Middle frontal gyrus (tissue), 1 donor: ENCODE data around the gene TRPM6.
"Not testable (repeated sequence)": the region's sequence is repeated elsewhere in the genome, so short reads cannot be mapped to it uniquely, and the experiment has no call there.

ENCODE experiments used
- DNase-seq: peaks from one replicate; pipeline ENCODE4 v3.0.0-alpha.2; 2015; ENCODE audit warnings: low spot score; ENCODE audit errors: extremely low spot score

Gene TRPM6

GRCh38 chr9:74856989-74857388 lies 30.7 kb downstream of the TRPM6 start:
- no peak for DNase-seq

GRCh38 chr9:74855072-74855471 lies 32.6 kb downstream of the TRPM6 start:
- no peak for DNase-seq

GRCh38 chr9:74853024-74853423 lies 34.7 kb downstream of the TRPM6 start:
- DNase-seq: not testable (repeated sequence)

- DNase-seq: no peak
Measured at GRCh38 chr9:74848153-74848525, 39.6 kb downstream of the TRPM6 start.

GRCh38 chr9:74847478-74848152 lies 40.1 kb downstream of the TRPM6 start:
- no peak for DNase-seq

- DNase-seq: no peak
Measured at GRCh38 chr9:74846766-74847165, 41.0 kb downstream of the TRPM6 start.

GRCh38 chr9:74838351-74838750 lies 49.4 kb downstream of the TRPM6 start:
- peak; percentile 27 for DNase-seq

- DNase-seq: no peak
Measured at GRCh38 chr9:74824654-74825053, 63.1 kb downstream of the TRPM6 start.

GRCh38 chr9:74821636-74822035 lies 66.1 kb downstream of the TRPM6 start:
- DNase-seq: no peak

- DNase-seq: no peak
Measured at GRCh38 chr9:74817816-74818215, 69.9 kb downstream of the TRPM6 start.

GRCh38 chr9:74817281-74817810 lies 70.4 kb downstream of the TRPM6 start:
- no peak for DNase-seq

- no peak for DNase-seq
Measured at GRCh38 chr9:74810200-74810599, 77.5 kb downstream of the TRPM6 start.

GRCh38 chr9:74804018-74804385 lies 83.7 kb downstream of the TRPM6 start:
- no peak for DNase-seq

- no peak for DNase-seq
Measured at GRCh38 chr9:74803376-74804017, 84.2 kb downstream of the TRPM6 start.

GRCh38 chr9:74800226-74800625 lies 87.5 kb downstream of the TRPM6 start:
- DNase-seq: no peak

GRCh38 chr9:74795803-74796202 lies 91.9 kb downstream of the TRPM6 start:
- DNase-seq: no peak

GRCh38 chr9:74795081-74795480 lies 92.6 kb downstream of the TRPM6 start:
- DNase-seq: no peak

GRCh38 chr9:74784506-74784905 lies 103.2 kb downstream of the TRPM6 start:
- no peak for DNase-seq

GRCh38 chr9:74783408-74783807 lies 104.3 kb downstream of the TRPM6 start:
- DNase-seq: no peak

GRCh38 chr9:74777136-74777879 lies 110.4 kb downstream of the TRPM6 start:
- no peak for DNase-seq

- no peak for DNase-seq
Measured at GRCh38 chr9:74775396-74775795, 112.3 kb downstream of the TRPM6 start.

- peak; percentile 73 for DNase-seq
Measured at GRCh38 chr9:74773886-74774479, 113.7 kb downstream of the TRPM6 start.
